NCI-H128 (cell line): ENCODE data around the gene NTN3.

Experiments used
- DNase-seq: peaks from one replicate; lab custom pipeline; 2025; ENCODE audit not compliant: unreplicated experiment; lab: John Stamatoyannopoulos, UW

NTN3 gene

DNA sequence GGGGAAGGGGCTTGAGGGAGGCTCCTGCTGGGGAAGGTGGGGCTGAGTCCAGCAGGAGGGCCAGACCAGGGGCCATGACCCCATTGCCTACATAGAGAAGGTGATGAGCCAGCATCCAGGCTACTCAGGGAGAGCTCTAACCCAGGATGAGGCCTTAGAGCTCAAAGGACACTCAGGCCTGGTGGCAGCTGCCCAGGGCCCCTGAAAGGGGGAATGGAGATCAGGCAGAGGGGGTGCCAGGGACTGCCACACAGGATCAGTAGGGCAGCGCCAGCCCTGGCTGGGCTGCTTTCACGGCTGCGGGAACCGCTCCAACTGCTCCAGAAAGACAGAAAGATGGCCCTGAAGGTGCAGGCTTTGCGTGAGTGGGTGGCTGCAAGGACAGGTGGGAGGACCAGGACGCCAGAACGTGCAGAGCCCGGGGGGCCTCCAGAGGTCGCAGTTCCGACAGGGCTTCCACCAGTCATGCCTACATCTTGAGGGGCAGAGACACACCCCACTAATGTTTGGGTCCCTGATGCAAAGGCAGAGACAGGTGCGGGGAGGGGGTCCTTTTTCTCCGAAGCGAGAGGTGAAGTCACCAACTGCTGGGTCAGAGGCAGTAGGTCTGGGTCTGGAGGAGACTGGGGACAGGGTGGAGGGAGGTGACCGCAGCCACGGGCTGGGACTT lies 41.8 kb downstream of the NTN3 start:
- no peak for DNase-seq

DNA sequence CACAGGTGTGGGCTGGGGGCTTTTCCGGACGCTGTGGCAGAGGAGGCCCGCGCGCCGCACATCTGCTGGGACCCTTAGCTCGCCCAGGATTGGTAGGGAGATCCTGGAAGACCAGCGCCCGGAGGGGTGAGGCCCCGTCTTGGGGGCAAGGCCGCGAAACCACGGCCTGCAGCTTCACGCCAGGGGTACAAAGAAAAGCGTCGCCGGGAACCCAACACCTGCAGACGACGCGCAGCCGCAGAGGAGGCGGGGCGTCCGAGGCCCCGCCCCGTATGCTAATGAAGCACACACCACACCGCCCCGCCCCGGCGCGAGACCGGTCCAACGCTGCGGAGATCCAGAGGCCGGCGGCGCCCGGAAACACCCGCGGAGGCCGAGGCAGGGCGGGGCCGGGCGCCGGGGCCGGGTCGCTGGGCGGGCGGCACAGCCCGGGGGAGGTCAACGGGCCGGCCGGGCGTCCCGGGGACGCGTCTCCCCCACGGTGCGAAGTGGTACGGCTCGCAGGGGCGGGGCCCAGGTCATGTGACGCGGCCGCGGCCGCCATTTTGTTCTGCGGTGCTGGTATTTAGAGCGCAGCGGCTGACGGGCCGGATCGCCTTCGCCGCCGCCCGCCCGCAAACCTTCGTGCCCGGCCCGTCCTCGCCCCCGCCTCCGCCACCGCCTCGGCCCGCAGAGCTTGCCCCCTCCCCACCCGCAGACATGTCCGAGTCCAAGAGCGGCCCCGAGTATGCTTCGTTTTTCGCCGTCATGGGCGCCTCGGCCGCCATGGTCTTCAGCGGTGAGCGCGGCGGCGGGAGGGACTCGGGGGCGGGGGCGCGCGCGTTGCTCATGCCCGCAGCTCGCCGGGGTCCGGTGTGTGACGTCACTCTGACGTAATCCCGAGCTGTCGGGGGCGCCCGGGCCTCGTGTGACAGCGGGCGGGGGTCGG lies 42.6 kb downstream of the NTN3 start, which contains the start of gene ATP6V0C:
Gene ATP6V0C (plus strand): TSS at position 548 of the 928 bp plus-strand sequence. CDS start 152 bp downstream, at position 700.
- peak; percentile 76 for DNase-seq

DNA sequence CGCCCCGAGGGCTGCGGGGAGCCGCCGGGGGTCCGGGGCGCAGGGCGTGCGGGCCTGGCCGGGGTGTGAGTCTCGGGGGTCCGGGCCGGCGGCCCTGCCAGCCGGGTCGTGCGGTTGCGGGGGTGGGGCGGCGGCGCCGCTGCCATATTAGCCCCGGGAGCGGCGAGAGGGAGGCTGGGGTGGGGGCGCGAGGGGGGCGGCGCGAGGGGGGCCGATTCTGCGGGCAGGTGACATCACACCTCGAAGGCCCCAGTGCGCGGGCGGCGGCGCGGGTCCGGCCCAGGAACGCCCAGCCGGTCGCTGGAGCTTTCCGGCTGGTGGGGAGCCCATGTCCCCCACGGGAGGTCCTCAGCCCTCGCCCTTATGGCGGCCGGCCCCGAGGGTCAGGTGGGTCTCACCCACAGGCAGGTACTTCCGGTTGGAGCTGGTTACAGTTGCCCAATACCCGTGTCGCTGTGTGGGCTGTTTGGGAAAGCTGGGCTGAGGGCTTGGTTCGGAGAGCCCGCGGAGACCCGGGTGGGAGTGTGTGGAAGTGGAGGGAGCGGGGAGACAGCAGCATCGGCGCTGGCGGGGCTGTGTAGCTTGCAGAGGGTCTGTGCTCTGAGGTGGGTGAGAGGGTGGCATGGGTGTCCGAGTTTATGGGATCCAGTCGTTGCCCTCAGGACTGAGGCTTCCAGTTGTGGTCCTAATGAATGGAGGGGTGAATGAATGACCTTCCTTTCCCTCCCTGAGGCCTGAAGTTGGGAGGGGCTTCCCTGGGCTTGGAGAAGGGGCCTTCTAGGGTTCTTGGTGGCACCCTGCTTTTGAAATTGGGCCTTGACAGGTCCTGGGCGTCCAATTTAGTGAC lies 43.5 kb downstream of the NTN3 start:
- DNase-seq: no peak

DNA sequence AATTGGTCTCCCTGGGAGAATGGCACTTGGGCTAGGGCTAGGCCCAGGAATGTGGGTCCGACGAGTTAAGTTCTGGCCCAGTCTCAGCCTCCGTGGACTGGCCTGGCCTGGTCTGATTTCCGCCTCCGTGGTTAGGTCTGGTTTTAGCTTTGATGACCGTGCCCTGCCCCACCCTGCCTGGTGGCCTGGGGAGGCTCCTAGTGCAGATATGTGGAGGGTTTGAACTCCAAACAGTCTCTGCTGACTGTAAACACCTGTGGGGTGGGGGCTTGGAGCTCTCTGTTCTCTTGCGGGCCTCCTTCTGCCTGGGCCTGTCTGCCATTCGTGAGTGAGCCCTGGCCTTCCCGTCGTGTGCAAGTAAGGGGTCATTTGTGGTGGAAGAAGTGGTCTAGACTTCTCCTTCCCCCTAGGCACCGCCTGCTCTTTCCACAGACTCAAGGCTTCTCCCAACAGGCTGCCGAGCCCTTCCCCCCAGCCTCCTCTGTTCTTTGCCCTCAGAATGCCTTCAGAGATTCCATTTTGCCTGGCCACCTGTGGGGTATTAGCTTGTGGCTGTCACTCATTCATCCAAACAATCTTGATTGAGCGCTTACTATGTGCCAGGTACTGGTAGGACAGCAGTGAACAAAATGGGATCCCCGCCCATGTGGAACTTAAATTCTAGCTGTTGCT lies 44.2 kb downstream of the NTN3 start:
- no peak for DNase-seq

DNA sequence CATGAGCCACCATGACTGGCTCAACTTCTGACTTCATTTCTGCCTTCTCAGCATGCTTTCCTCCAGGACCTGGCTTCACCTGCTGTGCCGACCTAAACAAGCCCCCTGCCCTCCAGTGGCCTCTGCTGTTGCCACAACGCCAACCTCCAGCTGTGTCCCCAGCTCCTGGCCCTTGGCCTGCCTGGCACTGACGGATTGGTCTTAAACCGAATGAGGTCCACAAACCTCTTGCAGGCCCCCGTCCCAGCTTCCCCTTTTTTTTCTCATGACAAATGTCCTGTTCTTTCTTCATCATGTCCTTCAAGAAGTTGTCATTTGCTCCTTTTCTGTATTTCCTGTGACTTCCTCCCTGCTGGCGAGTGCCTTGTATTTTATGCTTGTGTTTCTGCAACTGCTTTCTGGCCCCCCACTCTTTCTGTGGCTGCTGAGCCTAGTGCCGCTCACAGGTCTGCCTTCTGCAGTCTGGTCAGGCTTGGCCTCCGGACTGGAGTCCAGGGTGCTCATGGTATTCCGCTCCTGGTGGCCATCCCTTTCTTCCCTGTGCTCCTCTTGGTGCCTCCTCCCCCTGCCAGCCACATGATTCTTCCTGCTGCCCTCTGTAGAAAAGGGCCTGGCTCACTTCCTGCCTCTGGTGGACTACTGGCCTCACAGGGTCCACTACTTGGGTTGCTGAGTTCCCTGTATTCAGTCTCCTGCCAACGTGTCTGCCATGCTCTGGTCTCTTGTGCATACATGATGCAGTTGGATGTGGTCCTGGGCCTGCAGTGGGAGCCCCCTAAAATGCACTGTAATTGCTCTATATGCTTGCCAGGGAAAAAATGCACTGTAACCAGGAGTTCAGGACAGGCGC lies 45.5 kb downstream of the NTN3 start:
- DNase-seq: no peak

DNA sequence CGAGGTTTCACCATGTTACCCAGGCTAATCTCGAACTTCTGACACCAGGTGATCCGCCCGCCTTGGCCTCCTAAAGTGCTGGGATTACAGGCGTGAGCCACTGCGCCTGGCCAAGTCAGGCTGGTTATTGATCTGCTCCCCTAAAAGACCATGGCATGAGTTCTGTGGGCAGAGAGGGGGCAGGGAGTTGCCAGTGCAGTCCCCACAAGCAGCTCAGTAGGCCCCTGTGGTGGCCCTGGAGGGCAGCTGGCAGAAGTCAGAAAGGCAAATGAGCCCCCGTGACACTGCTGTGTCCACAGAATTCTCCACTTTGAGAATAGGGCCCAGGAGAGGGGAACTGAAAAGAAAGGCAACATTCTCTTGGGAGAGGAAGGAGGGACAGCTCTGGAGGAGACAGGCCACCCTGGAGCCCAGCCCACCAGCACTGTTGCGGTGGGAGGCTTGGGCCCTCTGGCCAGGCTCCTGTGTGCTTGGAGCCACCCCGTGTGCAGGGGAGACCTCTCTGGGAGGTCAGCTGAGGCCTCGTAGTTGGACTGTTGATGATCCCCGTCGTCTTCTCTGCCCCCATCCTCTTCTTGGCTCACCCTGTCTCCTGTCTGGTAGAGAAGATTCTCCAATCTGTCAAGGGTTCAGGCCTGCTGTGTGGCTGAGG lies 47.0 kb downstream of the NTN3 start:
- DNase-seq: no peak

DNA sequence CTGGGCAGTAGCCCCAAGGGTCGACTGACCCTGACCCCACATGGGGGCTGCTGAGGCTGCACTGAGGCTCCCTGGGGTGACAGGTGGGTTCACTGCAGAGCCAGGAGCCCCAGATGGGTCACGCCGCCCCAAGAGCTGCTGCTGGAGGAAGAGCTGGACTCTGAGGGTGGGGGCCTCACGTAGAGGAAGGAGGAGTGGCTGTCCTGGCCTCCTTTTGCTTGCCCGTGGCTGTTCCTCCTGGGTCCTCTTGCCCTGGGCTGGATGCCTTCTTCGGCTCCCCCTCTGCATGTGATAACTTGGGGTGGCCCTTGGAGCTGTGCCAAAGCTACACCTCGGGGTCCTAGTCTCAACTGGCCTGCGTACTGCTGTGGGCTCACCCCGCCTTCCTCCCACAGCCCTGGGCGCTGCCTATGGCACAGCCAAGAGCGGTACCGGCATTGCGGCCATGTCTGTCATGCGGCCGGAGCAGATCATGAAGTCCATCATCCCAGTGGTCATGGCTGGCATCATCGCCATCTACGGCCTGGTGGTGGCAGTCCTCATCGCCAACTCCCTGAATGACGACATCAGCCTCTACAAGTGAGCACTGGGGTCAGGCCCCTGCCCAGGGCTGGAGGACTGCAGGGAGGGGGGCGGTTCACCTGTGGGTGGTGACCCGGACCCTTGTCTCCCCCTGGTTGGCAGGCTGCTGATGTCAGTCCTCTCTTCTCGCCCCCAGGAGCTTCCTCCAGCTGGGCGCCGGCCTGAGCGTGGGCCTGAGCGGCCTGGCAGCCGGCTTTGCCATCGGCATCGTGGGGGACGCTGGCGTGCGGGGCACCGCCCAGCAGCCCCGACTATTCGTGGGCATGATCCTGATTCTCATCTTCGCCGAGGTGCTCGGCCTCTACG lies 48.0 kb downstream of the NTN3 start:
- DNase-seq: no peak

DNA sequence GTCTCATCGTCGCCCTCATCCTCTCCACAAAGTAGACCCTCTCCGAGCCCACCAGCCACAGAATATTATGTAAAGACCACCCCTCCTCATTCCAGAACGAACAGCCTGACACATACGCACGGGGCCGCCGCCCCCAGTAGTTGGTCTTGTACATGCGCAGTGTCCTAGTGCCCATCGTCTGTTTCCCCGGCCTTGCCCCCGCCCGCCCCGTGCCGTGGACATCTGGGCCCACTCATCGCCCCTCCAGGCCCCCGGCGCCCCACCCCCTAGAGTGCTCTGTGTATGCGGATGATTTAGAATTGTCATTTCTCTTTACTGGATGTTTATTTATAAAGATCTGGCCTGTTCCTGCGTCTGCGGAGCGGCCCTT lies 48.6 kb downstream of the NTN3 start:
- DNase-seq: no peak

DNA sequence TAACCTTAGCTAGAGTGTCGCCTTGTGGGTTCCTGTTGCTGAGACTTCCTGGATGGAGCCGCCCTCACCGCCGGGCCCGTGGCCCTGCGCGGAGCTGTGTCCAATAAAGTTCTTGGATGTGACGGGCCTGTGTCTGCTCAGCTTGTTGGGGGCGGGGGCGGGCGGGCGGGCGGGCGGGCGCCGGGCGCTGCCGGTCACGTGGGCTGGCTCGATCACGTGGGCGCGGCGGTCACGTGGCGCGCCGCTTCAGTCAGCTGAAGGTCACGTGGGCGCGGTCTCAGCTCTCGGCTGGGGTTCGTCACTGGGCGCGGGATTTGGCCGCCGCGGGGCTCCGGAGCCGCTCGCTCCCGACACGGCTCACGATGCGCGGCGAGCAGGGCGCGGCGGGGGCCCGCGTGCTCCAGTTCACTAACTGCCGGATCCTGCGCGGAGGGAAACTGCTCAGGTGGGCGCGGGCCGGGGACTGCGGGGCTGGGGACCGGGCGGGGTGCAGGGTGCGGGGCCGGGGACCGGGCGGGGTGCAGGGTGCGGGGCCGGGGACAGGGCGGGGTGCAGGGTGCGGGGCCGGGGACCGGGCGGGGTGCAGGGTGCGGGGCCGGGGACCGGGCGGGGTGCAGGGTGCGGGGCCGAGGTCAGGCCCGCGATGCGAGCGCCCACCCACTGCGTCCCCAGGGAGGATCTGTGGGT lies 49.1 kb downstream of the NTN3 start, which contains the start of gene AMDHD2:
Gene AMDHD2 (plus strand): TSS at position 275 of the 687 bp plus-strand sequence. CDS start 88 bp downstream, at position 363.
- peak; percentile 14 for DNase-seq

DNA sequence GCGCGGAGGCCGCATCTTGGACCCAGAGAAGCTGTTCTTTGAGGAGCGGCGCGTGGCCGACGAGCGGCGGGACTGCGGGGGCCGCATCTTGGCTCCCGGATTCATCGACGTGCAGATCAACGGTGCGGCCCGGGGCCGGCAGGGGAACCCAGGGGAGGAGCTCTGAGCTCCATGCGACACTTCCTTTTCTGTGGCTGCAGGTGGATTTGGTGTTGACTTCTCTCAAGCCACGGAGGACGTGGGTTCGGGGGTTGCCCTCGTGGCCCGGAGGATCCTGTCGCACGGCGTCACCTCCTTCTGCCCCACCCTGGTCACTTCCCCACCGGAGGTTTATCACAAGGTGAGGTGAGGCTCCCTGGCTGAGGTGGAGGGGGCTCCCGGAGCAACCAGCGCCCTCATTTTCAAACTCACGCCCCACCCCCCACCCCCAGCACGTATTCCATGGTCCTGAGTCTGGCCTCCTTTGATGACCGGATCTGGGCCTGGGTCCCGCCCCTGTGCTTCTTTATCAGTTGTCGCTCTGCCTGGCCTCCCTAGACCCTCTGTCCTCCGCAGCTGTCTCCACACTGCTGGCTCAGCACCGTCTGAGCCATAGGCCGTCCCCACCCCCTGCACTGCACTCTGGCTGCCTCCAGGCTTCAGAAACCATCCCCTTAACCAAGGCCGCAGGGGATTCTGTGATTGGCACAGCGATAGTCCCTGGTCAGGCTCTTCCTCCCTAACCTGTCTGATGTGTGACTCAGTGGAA lies 49.9 kb downstream of the NTN3 start:
- no peak for DNase-seq
